Glutamatergic neuron (in vitro differentiated cells): ENCODE results near the gene ITGA1. TPM values are rescaled to one million over a fixed set of nuclear protein-coding genes. Genes with fewer than 3 reads are reported as not detected.

Source experiments
- DNase-seq: peaks from one replicate; pipeline ENCODE4 v3.0.0; 2022
- H3K27ac Mint-ChIP-seq: one replicate; pipeline ENCODE4 v1.8.0; 2020; ENCODE audit warnings: mild to moderate bottlenecking, mixed read lengths, inconsistent platforms; ENCODE audit not compliant: unreplicated experiment
- H3K27me3 Mint-ChIP-seq: one replicate; pipeline ENCODE4 v1.8.0; 2020; ENCODE audit warnings: mild to moderate bottlenecking, moderate library complexity, mixed read lengths, inconsistent platforms; ENCODE audit not compliant: unreplicated experiment
- H3K36me3 Mint-ChIP-seq: one replicate; pipeline ENCODE4 v1.8.0; 2020; ENCODE audit warnings: mild to moderate bottlenecking, mixed read lengths, inconsistent platforms; ENCODE audit not compliant: unreplicated experiment
- H3K4me1 Mint-ChIP-seq: one replicate; pipeline ENCODE4 v1.8.0; 2020; ENCODE audit warnings: mild to moderate bottlenecking, low read depth, mixed read lengths, inconsistent platforms; ENCODE audit not compliant: unreplicated experiment
- H3K4me3 Mint-ChIP-seq: one replicate; pipeline ENCODE4 v1.8.0; 2020; ENCODE audit warnings: mild to moderate bottlenecking, mixed read lengths, inconsistent platforms; ENCODE audit not compliant: unreplicated experiment
- H3K9me3 Mint-ChIP-seq: one replicate; pipeline ENCODE4 v1.8.0; 2020; ENCODE audit warnings: mild to moderate bottlenecking, moderate library complexity, mixed read lengths, inconsistent platforms; ENCODE audit not compliant: unreplicated experiment
- total RNA-seq: library from RNA; stranded (reverse); fragmentation: NEBNext Ultra II Directional; extraction: Animal tissue kit (Norgen Biotek cat#: 25700); gene quantifications from one replicate; pipeline ENCODE4 v1.2.1, GENCODE V29; 2021; ENCODE audit not compliant: unreplicated experiment
- TF ChIP-seq, protein P1 (sequence below): fragments of 200-600 bp; sonication (generic); IDR thresholded peaks from one replicate; pipeline ENCODE4 v1.5.0; 2021; ENCODE audit not compliant: partially characterized antibody, unreplicated experiment

The ITGA1 gene
- total RNA-seq, 1 donor from 2014 or later: 0.96 TPM

GRCh38 chr5:52789851-52790250 is 2.1 kb downstream of the ITGA1 start:
- H3K9me3 Mint-ChIP-seq: peaks cover 2% of the 10 kb centered on the region
- no peak for DNase-seq

DNA sequence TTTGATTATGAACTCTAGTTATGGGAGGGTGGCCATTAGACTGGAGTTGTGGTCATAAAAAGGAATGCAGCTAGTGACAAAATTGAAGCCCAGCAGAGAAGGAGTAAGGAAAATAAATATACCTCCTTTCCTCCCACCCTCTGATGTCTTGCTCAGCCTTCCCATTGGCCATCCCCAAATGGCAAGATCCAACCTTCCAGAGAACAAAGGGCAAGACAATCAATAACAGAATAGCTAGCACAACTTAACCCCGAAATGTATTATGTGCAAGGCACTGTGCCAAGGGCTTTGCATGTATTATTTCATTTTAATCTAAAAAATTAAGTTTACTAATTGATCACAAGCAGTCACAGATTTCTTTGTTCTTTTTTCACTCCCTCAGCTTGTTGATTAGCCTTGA is 3.6 kb downstream of the ITGA1 start:
- peaks cover 3% of the 10 kb centered on the region for H3K27me3 Mint-ChIP-seq
- H3K4me1 Mint-ChIP-seq: no peaks in the 10 kb centered on the region
- no peak for DNase-seq
- H3K36me3 Mint-ChIP-seq: no peaks in the 10 kb centered on the region
- H3K4me3 Mint-ChIP-seq: no peak overlapping the region
- TF ChIP-seq, protein P1, sequence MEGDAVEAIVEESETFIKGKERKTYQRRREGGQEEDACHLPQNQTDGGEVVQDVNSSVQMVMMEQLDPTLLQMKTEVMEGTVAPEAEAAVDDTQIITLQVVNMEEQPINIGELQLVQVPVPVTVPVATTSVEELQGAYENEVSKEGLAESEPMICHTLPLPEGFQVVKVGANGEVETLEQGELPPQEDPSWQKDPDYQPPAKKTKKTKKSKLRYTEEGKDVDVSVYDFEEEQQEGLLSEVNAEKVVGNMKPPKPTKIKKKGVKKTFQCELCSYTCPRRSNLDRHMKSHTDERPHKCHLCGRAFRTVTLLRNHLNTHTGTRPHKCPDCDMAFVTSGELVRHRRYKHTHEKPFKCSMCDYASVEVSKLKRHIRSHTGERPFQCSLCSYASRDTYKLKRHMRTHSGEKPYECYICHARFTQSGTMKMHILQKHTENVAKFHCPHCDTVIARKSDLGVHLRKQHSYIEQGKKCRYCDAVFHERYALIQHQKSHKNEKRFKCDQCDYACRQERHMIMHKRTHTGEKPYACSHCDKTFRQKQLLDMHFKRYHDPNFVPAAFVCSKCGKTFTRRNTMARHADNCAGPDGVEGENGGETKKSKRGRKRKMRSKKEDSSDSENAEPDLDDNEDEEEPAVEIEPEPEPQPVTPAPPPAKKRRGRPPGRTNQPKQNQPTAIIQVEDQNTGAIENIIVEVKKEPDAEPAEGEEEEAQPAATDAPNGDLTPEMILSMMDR: no peak
- peaks cover 2% of the 10 kb centered on the region for H3K9me3 Mint-ChIP-seq
- no peak overlapping the region for H3K27ac Mint-ChIP-seq

More at GRCh38 chr5:52789851-52790250, 2.1 kb downstream of the ITGA1 start:
- Mint-ChIP-seq H3K4me3 (no peak overlapping the region), H3K36me3 (no peaks in the 10 kb centered on the region), H3K27me3 (peaks cover 3% of the 10 kb centered on the region), H3K4me1 (no peaks in the 10 kb centered on the region), H3K27ac (no peak overlapping the region)
- TF ChIP-seq, protein P1: no peak

GRCh38 chr5:52794519-52794918 is 6.8 kb downstream of the ITGA1 start:
- H3K4me1 Mint-ChIP-seq: no peaks in the 10 kb centered on the region
- no peak overlapping the region for H3K27ac Mint-ChIP-seq
- DNase-seq: no peak
- TF ChIP-seq, protein P1: no peak
- H3K4me3 Mint-ChIP-seq: no peak overlapping the region
- H3K27me3 Mint-ChIP-seq: peaks cover 5% of the 10 kb centered on the region
- peaks cover 3% of the 10 kb centered on the region for H3K9me3 Mint-ChIP-seq
- no peaks in the 10 kb centered on the region for H3K36me3 Mint-ChIP-seq

- H3K27ac Mint-ChIP-seq: no peak overlapping the region
- H3K27me3 Mint-ChIP-seq: peaks cover 8% of the 10 kb centered on the region
- H3K9me3 Mint-ChIP-seq: peaks cover 7% of the 10 kb centered on the region
- DNase-seq: no peak
- H3K4me3 Mint-ChIP-seq: no peak overlapping the region
- H3K36me3 Mint-ChIP-seq: no peaks in the 10 kb centered on the region
- TF ChIP-seq, protein P1: no peak
- peaks cover 2% of the 10 kb centered on the region for H3K4me1 Mint-ChIP-seq
These were observed 8.3 kb downstream of the ITGA1 start for GRCh38 chr5:52796031-52796430.

GRCh38 chr5:52796516-52797103 is 8.9 kb downstream of the ITGA1 start:
- no peak overlapping the region for H3K4me3 Mint-ChIP-seq
- H3K27me3 Mint-ChIP-seq: peaks cover 7% of the 10 kb centered on the region
- TF ChIP-seq, protein P1: no peak
- peaks cover 6% of the 10 kb centered on the region for H3K4me1 Mint-ChIP-seq
- DNase-seq: no peak
- H3K9me3 Mint-ChIP-seq: peaks cover 7% of the 10 kb centered on the region
- no peak overlapping the region for H3K27ac Mint-ChIP-seq
- no peaks in the 10 kb centered on the region for H3K36me3 Mint-ChIP-seq
